Progenitor cell of endocrine pancreas (in vitro differentiated cells): ENCODE results near the gene CPEB4. TPM values are rescaled to one million over a fixed set of nuclear protein-coding genes. Genes with fewer than 3 reads are reported as not detected.

Experiments used
- DNase-seq: peaks from one replicate; pipeline ENCODE4 v3.0.0; 2021; ENCODE audit warnings: low spot score; ENCODE audit not compliant: unreplicated experiment
- H3K27ac Mint-ChIP-seq: 2 replicates; pipeline ENCODE4 v1.8.0; 2021; ENCODE audit warnings: mild to moderate bottlenecking, moderate library complexity, mixed read lengths
- H3K27me3 Mint-ChIP-seq: 2 replicates; pipeline ENCODE4 v1.8.0; 2021; ENCODE audit warnings: mixed read lengths
- H3K36me3 Mint-ChIP-seq: 2 replicates; pipeline ENCODE4 v1.8.0; 2022; ENCODE audit warnings: mixed read lengths; ENCODE audit not compliant: insufficient read depth
- H3K4me1 Mint-ChIP-seq: 2 replicates; pipeline ENCODE4 v1.8.0; 2021; ENCODE audit warnings: low read depth, mixed read lengths
- H3K4me3 Mint-ChIP-seq: 2 replicates; pipeline ENCODE4 v1.8.0; 2021; ENCODE audit warnings: low read depth, mild to moderate bottlenecking, moderate library complexity, mixed read lengths
- H3K9me3 Mint-ChIP-seq: 2 replicates; pipeline ENCODE4 v1.8.0; 2021; ENCODE audit warnings: low read depth, mixed read lengths
- CTCF ChIP-seq: fragments of 200-600 bp; sonication (generic); IDR thresholded peaks from one replicate; pipeline ENCODE4 v1.5.0; 2021; ENCODE audit warnings: antibody characterized with exemption, mild to moderate bottlenecking; ENCODE audit not compliant: unreplicated experiment
- total RNA-seq: library from RNA; stranded (reverse); gene quantifications from 2 replicates; pipeline ENCODE4 v1.2.1, GENCODE V29; 2021

CPEB4 gene
- total RNA-seq, 1 donor from 2014 or later, result 16.7 TPM

- no peak for TF ChIP-seq CTCF
- H3K4me1 Mint-ChIP-seq, result no peaks in the 10 kb centered on the region
- H3K36me3 Mint-ChIP-seq, result no peaks in the 10 kb centered on the region
- DNase-seq, result no peak
- no peak overlapping the region for H3K4me3 Mint-ChIP-seq
- no peaks in the 10 kb centered on the region for H3K27me3 Mint-ChIP-seq
- H3K9me3 Mint-ChIP-seq, result peaks cover 12% of the 10 kb centered on the region
- no peak overlapping the region for H3K27ac Mint-ChIP-seq
Observed at GRCh38 chr5:173981185-173981761, 93.1 kb downstream of the CPEB4 start.

- TF ChIP-seq CTCF, result peak; percentile 57
- no peak for DNase-seq
- H3K36me3 Mint-ChIP-seq, result no peaks in the 10 kb centered on the region
- no peak overlapping the region for H3K27ac Mint-ChIP-seq
- H3K4me1 Mint-ChIP-seq, result no peaks in the 10 kb centered on the region
- no peak overlapping the region for H3K4me3 Mint-ChIP-seq
- H3K9me3 Mint-ChIP-seq, result peaks cover 5% of the 10 kb centered on the region
- no peaks in the 10 kb centered on the region for H3K27me3 Mint-ChIP-seq
Observed at GRCh38 chr5:173984218-173984617, 96.1 kb downstream of the CPEB4 start.

- TF ChIP-seq CTCF, result no peak
- Mint-ChIP-seq H3K4me3 (no peak within 1 kb of the TSS), H3K27me3 (no peaks in the 10 kb centered on the region), H3K4me1 (no peaks in the 10 kb centered on the region), H3K27ac (no peak within 1 kb of the TSS), H3K9me3 (peaks cover 7% of the 10 kb centered on the region), H3K36me3 (no peaks in the 10 kb centered on the region)
- no peak for DNase-seq
Observed at GRCh38 chr5:173988554-173989431, 100.6 kb downstream of the CPEB4 start, which contains the start of gene C5orf47. TSS of gene C5orf47 (plus strand) at chr5:173989170. CDS start at chr5:173989264, 94 bp downstream.

GRCh38 chr5:173989432-173990082 is 101.4 kb downstream of the CPEB4 start:
- no peak overlapping the region for H3K4me3 Mint-ChIP-seq
- DNase-seq, result no peak
- no peaks in the 10 kb centered on the region for H3K4me1 Mint-ChIP-seq
- no peak for TF ChIP-seq CTCF
- H3K9me3 Mint-ChIP-seq, result peaks cover 7% of the 10 kb centered on the region
- H3K27ac Mint-ChIP-seq, result no peak overlapping the region
- H3K27me3 Mint-ChIP-seq, result peaks cover 3% of the 10 kb centered on the region
- H3K36me3 Mint-ChIP-seq, result no peaks in the 10 kb centered on the region

- Mint-ChIP-seq H3K27me3 (peaks cover 21% of the 10 kb centered on the region), H3K27ac (no peak overlapping the region)
Observed at GRCh38 chr5:173997331-173997730, 109.2 kb downstream of the CPEB4 start.

More at GRCh38 chr5:173997331-173997730, 109.2 kb downstream of the CPEB4 start:
- Mint-ChIP-seq H3K36me3 (no peaks in the 10 kb centered on the region), H3K9me3 (no peaks in the 10 kb centered on the region), H3K4me1 (no peaks in the 10 kb centered on the region), H3K4me3 (no peak overlapping the region)
- TF ChIP-seq CTCF, result no peak
- no peak for DNase-seq
